SK-N-SH (cell line): ENCODE measurements around the gene CHCHD3.

Experiments used
- MEF2A ChIP-seq: IDR thresholded peaks from 2 replicates; pipeline ENCODE4 v1.4.0; 2012; ENCODE audit warnings: low read depth, borderline replicate concordance
- NRF1 ChIP-seq: IDR thresholded peaks from 2 replicates; pipeline ENCODE4 v1.6.1; 2012; ENCODE audit warnings: low read depth, mild to moderate bottlenecking, low read length
- TEAD4 ChIP-seq: IDR thresholded peaks from 2 replicates; pipeline ENCODE4 v1.4.0; 2012; ENCODE audit warnings: mild to moderate bottlenecking, borderline replicate concordance; ENCODE audit not compliant: insufficient read depth
- TF ChIP-seq, protein P1 (sequence below): fragments of 200-600 bp; sonication (generic); IDR thresholded peaks from 2 replicates; pipeline ENCODE4 v1.6.1; 2017; ENCODE audit warnings: antibody characterized with exemption, mild to moderate bottlenecking, moderate library complexity
- TF ChIP-seq, protein P2 (sequence below): IDR thresholded peaks from 2 replicates; pipeline ENCODE4 v1.6.1; 2012; ENCODE audit warnings: mild to moderate bottlenecking, low read depth, low read length, moderate library complexity

DNA sequence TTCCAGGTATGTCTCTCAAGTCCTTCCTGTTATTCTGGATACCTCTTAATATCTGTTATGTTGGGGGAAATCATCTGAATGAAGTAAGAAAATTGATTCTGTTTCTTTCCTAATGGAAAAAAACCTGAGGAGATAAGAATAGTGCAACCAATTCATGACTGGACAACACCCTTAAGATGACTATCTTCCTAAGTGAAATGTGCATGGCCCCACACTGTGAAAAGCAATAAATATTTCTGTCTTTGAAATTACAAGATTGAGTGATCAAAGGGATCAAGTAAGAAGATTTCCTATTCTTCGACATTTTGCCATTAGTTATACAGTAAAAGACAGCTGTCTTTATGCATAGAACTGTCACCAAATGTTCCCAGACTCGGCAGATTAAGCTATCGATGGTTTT lies 73.9 kb downstream of the CHCHD3 start:
- TF ChIP-seq, protein P1, sequence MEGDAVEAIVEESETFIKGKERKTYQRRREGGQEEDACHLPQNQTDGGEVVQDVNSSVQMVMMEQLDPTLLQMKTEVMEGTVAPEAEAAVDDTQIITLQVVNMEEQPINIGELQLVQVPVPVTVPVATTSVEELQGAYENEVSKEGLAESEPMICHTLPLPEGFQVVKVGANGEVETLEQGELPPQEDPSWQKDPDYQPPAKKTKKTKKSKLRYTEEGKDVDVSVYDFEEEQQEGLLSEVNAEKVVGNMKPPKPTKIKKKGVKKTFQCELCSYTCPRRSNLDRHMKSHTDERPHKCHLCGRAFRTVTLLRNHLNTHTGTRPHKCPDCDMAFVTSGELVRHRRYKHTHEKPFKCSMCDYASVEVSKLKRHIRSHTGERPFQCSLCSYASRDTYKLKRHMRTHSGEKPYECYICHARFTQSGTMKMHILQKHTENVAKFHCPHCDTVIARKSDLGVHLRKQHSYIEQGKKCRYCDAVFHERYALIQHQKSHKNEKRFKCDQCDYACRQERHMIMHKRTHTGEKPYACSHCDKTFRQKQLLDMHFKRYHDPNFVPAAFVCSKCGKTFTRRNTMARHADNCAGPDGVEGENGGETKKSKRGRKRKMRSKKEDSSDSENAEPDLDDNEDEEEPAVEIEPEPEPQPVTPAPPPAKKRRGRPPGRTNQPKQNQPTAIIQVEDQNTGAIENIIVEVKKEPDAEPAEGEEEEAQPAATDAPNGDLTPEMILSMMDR: no peak
- TF ChIP-seq, protein P2, sequence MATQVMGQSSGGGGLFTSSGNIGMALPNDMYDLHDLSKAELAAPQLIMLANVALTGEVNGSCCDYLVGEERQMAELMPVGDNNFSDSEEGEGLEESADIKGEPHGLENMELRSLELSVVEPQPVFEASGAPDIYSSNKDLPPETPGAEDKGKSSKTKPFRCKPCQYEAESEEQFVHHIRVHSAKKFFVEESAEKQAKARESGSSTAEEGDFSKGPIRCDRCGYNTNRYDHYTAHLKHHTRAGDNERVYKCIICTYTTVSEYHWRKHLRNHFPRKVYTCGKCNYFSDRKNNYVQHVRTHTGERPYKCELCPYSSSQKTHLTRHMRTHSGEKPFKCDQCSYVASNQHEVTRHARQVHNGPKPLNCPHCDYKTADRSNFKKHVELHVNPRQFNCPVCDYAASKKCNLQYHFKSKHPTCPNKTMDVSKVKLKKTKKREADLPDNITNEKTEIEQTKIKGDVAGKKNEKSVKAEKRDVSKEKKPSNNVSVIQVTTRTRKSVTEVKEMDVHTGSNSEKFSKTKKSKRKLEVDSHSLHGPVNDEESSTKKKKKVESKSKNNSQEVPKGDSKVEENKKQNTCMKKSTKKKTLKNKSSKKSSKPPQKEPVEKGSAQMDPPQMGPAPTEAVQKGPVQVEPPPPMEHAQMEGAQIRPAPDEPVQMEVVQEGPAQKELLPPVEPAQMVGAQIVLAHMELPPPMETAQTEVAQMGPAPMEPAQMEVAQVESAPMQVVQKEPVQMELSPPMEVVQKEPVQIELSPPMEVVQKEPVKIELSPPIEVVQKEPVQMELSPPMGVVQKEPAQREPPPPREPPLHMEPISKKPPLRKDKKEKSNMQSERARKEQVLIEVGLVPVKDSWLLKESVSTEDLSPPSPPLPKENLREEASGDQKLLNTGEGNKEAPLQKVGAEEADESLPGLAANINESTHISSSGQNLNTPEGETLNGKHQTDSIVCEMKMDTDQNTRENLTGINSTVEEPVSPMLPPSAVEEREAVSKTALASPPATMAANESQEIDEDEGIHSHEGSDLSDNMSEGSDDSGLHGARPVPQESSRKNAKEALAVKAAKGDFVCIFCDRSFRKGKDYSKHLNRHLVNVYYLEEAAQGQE: no peak
- TF ChIP-seq MEF2A: no peak
- no peak for TF ChIP-seq TEAD4
- no peak for TF ChIP-seq NRF1
